ENCODE results near the gene FBXL3.

- no peak for TF ChIP-seq TAF1 (IDR thresholded peaks at IDR 0.05; ENCODE audit: borderline replicate concordance, insufficient read depth, low read length)
- no peak for TF ChIP-seq POLR2AphosphoS5 (IDR thresholded peaks at IDR 0.05; ENCODE audit: low read depth, low read length)
Observed at GRCh38 chr13:77053192-77053591, 26.2 kb upstream of the FBXL3 start.

Data from PFSK-1 (cell line).